Measurements from ENCODE around the gene EML4. TPM values are rescaled to one million over a fixed set of nuclear protein-coding genes. Genes with fewer than 3 reads are reported as not detected.
A peak's percentile ranks its signal among the peaks of the same experiment; 100 is the strongest.

Gene EML4
- polyA plus RNA-seq, 3 donors, result 110 to 116 (median 111) TPM

DNA sequence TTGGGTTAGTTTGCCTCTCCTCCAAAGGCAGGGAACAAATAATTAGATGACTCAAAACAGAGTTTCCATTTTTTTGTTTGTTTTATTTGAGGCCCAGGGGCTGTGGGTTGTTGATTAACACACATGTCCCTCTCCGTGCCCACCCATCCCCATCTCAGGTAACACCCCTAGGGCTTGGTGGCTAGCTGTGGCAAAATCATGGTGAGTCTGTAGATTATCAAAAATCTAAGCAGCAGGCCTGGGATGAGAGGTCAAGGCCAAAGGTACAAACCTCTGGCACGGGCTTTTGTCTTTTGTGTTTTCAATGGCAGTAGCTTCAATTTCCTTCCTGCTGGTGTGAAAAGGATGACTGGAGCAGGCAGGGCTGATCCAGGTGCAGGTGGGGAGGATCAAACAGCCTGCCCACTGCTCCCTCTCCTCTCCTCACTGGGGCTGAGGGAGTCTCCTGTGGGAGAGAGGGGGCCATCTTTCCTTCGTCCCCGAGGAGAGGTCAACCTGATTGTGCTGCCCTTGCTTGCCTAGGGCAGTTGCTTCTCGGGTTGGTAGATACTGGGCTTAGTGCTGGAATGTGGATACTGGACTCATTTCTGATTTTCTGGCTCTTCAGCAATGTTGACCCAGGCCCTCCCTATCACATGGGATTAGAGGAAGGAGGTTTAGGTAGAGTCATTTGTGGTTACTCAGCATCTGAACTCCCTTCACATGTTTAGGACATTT lies 31.9 kb upstream of the EML4 start:
- DNase-seq (ENCODE audit: low read depth in 3 of 3, low spot score in 2 of 3), result no peak

DNA sequence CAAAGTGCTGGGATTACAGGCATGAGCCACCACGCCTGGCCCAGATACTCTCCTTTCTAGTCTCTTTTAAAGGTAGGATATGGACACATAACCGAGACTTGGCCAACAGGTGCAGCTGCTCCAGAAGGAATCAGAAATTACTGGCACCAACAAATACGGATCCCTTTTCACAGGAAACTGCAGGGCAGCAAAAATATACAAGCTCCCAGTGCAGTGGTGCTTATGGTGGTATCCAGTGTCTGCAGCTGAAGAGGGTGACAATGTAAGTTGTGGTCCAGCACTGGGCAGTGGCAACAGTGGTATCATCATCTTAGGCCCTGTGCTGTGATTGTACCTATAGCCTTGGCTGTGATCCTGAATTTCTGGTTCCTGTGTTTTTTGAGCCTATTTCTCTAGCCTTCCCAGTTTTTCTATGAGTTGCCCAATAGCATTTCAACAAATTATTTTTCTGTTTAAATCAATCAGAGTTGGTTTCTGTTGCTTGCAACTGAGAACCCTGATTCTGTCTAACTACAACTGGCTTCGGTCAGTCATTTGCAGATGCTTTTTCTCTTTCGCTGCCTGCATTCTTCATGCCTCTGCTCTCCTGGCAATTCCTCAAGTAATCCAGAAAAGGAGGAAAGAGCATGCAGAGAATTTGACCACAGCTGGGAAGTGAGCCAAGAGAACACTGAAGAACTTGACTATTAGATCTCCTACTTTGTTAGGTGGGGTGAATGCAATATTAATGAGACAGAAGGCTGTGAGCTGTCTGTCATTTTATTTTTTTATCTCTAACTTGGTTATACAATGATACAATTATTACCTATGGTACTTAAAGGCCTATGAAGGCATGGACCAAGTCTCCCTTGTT lies 30.8 kb upstream of the EML4 start:
- no peak for DNase-seq (ENCODE audit: low read depth in 3 of 3, low spot score in 2 of 3)

- no peak for DNase-seq (ENCODE audit: low read depth in 3 of 3, low spot score in 2 of 3)
Measured at GRCh38 chr2:42139101-42139500, 30.1 kb upstream of the EML4 start.

GRCh38 chr2:42140496-42140895 lies 28.7 kb upstream of the EML4 start:
- no peak for DNase-seq (ENCODE audit: low read depth in 3 of 3, low spot score in 2 of 3)

DNA sequence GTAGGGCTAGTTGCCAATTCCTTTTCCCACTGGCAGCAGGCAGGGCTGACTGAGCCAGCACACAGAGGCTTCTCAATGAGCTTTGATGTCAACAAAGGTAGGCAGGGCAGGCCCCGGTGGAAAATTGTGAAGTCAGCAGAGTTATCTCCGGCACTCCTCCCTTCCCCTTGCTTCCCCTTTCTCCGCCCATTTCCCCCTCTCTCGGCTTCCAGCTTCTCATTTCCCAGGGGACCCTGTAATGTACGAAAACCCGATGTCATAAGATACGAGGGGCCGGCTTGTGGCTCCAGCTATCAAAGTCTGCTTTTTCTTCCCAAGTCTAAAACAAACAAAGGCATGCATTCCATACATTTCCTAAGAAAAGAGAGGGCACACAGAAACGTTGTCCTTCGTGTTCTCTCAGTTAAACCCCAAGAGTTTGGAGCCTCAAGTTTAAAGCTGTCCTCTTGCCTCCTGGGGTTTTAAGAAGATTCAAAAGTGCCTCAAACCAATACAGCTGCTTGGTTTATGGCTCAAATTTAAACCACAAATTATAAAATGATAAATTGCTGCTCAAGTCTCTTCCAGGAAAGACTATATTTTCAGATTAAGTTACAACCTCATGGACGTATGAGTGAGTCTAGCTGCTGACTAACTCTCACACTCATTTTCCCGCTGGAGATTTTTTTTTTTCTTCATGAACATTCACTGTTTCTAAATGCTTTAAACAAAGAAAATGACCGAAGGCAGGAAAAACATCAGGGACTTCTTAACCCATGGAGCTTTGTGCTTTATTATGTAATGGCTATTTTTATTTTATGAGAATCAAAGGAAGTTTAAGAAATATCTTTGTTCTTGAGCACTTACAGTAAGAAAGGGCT lies 27.2 kb upstream of the EML4 start:
- DNase-seq (ENCODE audit: low read depth in 3 of 3, low spot score in 2 of 3), result peak; percentile 74 to 83 (median 80)

DNA sequence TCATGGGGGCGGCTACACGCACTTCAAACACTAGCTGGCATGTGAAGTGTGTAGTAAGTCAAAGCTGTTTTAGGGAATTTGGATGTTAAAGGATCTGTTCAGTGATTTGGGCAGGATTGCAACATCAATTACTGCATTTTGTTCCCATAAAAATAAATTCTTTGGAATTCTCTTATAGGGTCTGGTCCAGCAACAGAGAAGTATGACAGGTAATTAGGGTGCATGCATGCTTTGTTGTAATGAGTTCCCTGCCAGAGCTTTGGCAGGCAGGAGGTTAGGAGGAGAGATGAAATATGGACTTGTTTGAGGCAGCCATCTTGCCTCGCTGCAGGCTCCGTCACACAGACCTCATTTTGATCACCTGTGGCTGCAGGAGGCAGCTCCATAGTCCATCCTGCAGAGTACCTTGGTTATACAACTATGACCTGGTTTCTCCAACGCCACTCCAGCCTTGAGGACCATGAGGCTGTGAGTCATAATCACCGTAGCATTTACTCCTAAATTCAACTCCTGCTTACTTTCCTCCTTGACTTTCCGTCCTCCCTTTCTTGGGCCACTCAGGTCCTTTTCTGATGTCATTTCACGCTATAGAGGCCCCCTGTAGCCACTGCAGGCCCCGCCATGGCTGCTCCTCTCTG lies 26.5 kb upstream of the EML4 start:
- no peak for DNase-seq (ENCODE audit: low read depth in 3 of 3, low spot score in 2 of 3)

DNA sequence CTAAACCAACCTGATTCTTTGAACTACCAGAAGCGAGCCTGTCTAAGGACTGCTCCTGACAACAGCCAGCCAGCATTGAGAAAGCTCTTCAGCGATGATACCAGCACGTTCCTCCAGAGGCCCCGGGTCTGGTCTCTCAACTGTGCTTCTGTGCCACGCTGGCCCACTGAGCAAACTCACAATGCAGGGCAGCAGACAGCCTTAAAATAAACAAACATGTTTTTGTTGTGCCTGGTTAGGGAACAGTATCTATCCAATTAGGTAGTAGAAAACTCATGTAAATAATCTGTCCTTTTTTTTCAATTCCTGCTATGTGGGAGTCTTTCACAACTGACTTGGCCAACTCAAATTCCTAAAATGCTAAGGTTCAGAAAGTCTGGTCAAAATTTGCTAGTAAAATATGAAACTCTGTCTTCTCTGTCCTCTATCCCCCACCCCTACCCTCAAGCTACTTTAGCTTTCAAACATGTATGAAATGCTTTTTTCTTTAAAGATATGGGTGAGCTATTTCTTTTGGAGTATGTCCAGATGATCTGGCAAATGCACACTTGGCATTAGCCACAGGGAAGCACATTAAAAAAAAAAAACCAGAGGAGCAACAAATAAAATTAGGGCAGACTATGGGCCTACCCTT lies 21.4 kb upstream of the EML4 start:
- DNase-seq (ENCODE audit: low read depth in 3 of 3, low spot score in 2 of 3), result no peak

GRCh38 chr2:42150159-42150558 lies 19.0 kb upstream of the EML4 start:
- DNase-seq (ENCODE audit: low read depth in 3 of 3, low spot score in 2 of 3), result no peak

GRCh38 chr2:42153944-42154581 lies 15.1 kb upstream of the EML4 start:
- DNase-seq (ENCODE audit: low read depth in 3 of 3, low spot score in 2 of 3), result no peak

DNA sequence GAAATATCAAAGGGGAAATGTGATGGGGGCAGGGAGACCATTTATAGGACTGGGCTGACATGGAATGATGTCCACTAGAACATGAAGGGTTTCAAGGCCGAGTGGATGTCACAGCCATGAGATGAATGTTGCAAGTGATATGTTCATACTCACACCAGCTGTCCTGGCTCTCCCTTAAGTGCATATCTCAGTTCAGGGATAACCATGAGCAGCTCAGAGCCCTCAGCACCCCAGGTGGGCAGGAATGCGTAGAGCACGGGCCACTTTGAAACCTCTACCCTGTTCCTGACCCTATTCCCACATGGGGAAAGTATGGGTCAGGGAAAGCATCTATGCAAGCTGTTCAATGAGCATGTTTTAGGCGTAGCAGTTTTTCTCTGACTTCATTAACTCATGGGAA lies 12.4 kb upstream of the EML4 start:
- DNase-seq (ENCODE audit: low read depth in 3 of 3, low spot score in 2 of 3), result no peak

- no peak for DNase-seq (ENCODE audit: low read depth in 3 of 3, low spot score in 2 of 3)
Measured at GRCh38 chr2:42161444-42161843, 7.7 kb upstream of the EML4 start.

DNA sequence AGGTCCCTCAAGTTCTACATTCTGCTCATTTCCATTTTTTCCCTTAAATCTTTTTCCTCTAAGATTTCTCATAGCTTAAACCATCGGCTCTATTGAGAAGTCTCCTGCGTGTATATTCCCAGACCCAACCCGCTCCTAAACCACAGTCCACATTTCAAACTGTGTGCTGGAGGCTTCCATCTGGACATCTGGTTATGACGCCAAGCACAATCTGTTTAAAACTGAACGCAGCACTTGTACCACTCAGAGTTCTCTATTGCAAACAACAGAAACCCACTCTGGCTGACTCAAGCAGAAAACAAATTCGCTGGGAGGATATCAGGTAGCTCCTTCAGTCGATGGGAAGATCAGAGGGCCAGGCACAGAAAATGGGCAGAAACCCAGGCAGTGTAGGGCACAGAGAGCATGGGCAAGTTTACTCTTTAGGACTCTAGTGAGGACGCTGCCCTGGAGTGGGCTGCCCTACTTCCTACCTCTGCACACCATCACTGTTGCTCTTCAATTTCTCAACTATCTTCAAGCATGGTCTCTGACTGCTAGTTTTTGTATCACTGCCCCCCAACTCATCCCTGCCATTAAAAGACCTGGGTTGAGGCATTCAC lies 5.6 kb upstream of the EML4 start:
- no peak for DNase-seq (ENCODE audit: low read depth in 3 of 3, low spot score in 2 of 3)

- no peak for DNase-seq (ENCODE audit: low read depth in 3 of 3, low spot score in 2 of 3)
Measured at GRCh38 chr2:42164046-42164445, 5.1 kb upstream of the EML4 start.

DNA sequence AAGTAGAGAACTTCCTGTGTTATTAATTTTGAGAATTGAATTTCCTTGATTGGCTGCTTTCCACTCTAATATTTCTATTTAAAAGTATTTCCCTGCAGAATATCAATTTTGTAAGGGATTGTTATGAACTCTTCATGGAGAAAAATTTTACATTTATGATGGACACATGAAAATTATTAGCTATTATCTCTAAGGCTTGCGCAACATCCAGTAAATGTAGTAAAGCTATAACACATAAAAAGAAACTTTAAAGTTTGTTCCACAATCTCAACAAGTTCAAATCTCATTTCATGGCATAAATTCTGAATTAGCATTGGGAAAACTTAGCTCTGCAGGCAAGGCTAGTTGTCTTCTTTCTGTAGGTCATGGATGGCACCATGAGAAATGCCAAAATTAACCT lies 4.2 kb upstream of the EML4 start:
- DNase-seq (ENCODE audit: low read depth in 3 of 3, low spot score in 2 of 3), result no peak

DNA sequence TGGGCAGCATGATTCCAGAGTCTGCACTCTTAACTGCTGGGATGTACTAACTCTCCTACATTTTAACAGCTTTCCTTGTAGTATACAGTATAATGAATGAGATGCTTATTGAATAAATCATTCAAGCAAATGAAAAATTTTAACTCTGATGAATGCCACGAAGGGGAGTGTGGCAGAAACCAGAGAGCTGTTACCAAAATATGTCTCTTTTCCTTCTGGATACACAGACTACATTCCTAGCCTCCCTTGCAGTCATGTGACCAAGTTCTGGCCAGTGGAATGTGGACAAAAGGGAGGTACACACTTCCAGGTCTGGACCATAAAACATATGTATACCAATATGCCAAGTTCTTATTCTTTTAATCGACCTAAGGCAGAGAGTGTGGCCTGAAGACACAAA lies 1.7 kb upstream of the EML4 start:
- DNase-seq (ENCODE audit: low read depth in 3 of 3, low spot score in 2 of 3), result no peak

DNA sequence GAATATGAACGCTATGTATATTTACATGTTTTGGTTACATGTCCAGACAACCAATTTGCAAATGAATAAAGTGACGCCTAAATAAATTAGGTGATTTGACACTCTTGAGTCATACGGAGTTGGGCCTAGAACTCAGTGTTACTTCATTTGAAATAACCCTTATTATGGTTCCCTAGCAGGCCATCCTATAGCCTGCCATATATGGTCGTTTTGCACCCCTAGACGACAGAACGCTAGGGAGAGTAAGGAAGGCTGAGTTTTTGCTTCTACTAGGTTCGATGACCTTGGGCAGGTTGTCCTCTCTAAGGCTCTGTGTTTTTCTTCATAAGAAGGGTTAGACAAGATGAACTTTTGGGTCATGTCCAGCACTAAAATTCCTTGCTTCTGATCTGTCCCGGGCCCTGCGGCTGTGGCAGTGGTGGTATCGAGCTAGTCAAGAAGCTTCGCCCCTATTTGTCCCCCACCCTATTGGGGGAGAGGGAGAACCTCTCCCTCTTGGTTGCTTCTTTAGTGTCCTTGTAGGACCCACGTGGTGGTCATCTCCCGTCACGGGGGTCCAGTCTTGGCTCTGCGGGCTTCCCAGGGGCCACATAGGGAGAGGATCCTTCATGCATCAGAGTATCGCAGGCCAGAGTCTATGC lies 574 bp upstream of the EML4 start:
- DNase-seq (ENCODE audit: low read depth in 3 of 3, low spot score in 2 of 3), result no peak

GRCh38 chr2:42169874-42170521 lies 845 bp downstream of the EML4 start:
- DNase-seq (ENCODE audit: low read depth in 3 of 3, low spot score in 2 of 3), result no peak

- no peak for DNase-seq (ENCODE audit: low read depth in 3 of 3, low spot score in 2 of 3)
Measured at GRCh38 chr2:42170619-42171395, 1.7 kb downstream of the EML4 start.
